HepG2 (cell line): ENCODE measurements around the gene PTPRN. TPM values are rescaled to one million over a fixed set of nuclear protein-coding genes. Genes with fewer than 3 reads are reported as not detected.

ENCODE experiments used
- GTF2F1 ChIP-seq: fragments of 150-350 bp; IDR thresholded peaks from 2 replicates; pipeline ENCODE4 v1.6.1; 2014; ENCODE audit warnings: low read length
- JARID2 ChIP-seq: sonication (generic); formaldehyde crosslinking; IDR thresholded peaks from 2 replicates; pipeline ENCODE4 v1.8.1; 2023; ENCODE audit warnings: missing genetic modification reagents, inconsistent platforms; ENCODE audit not compliant: insufficient replicate concordance
- KDM2A ChIP-seq: sonication (generic); formaldehyde crosslinking; IDR thresholded peaks from 2 replicates; pipeline ENCODE4 v1.4.0; 2020; ENCODE audit warnings: low read depth, missing genetic modification reagents, borderline replicate concordance
- KMT2A ChIP-seq: sonication (generic); formaldehyde crosslinking; IDR thresholded peaks from 2 replicates; pipeline ENCODE4 v1.4.0; 2020; ENCODE audit warnings: missing genetic modification reagents
- MED13 ChIP-seq: sonication (generic); formaldehyde crosslinking; IDR thresholded peaks from 2 replicates; pipeline ENCODE4 v1.5.0; 2020; ENCODE audit warnings: missing genetic modification reagents
- NFIB ChIP-seq: sonication (generic); formaldehyde crosslinking; IDR thresholded peaks from 2 replicates; pipeline ENCODE4 v1.9.0; 2021; ENCODE audit warnings: missing genetic modification reagents, mild to moderate bottlenecking, borderline replicate concordance
- POLR2AphosphoS2 ChIP-seq: IDR thresholded peaks from 2 replicates; pipeline ENCODE4 v1.6.1; 2011; ENCODE audit warnings: low read depth, low read length, improper control_type of control experiment
- SMAD9 ChIP-seq: sonication (generic); formaldehyde crosslinking; IDR thresholded peaks from 2 replicates; pipeline ENCODE4 v1.5.1; 2020; ENCODE audit warnings: mild to moderate bottlenecking, missing genetic modification reagents
- SSRP1 ChIP-seq: IDR thresholded peaks from 2 replicates; pipeline ENCODE4 v1.6.1; 2016; ENCODE audit warnings: control low read depth
- TGIF2 ChIP-seq: IDR thresholded peaks from 2 replicates; pipeline ENCODE4 v1.6.1; 2016; ENCODE audit warnings: control low read depth, missing compliant biosample characterization
- TRIM22 ChIP-seq: fragments of 450-650 bp; IDR thresholded peaks from 2 replicates; pipeline ENCODE4 v1.6.1; 2017
- TSC22D2 ChIP-seq: sonication (generic); formaldehyde crosslinking; IDR thresholded peaks from 2 replicates; pipeline ENCODE4 v1.5.1; 2020; ENCODE audit warnings: missing genetic modification reagents, mild to moderate bottlenecking, borderline replicate concordance
- XRCC5 ChIP-seq: fragments of 200-400 bp; formaldehyde crosslinking; optimal IDR thresholded peaks from 2 replicates; pipeline ENCODE3; 2017; ENCODE audit warnings: mild to moderate bottlenecking, low read length
- ZKSCAN1 ChIP-seq: fragments of 150-350 bp; IDR thresholded peaks from 2 replicates; pipeline ENCODE4 v1.6.1; 2014; ENCODE audit warnings: low read length
- ZNF275 ChIP-seq: sonication (generic); formaldehyde crosslinking; IDR thresholded peaks from 2 replicates; pipeline ENCODE4 v1.8.0; 2022; ENCODE audit warnings: missing genetic modification reagents, mild to moderate bottlenecking, inconsistent platforms, borderline replicate concordance
- ZNF503 ChIP-seq: sonication (generic); formaldehyde crosslinking; IDR thresholded peaks from 2 replicates; pipeline ENCODE4 v1.4.0; 2020; ENCODE audit warnings: missing genetic modification reagents
- ZNF513 ChIP-seq: sonication (generic); formaldehyde crosslinking; conservative IDR thresholded peaks from 2 replicates; pipeline ENCODE4 v1.5.0; 2020; ENCODE audit warnings: missing genetic modification reagents
- ZNF567 ChIP-seq: sonication (generic); formaldehyde crosslinking; IDR thresholded peaks from 2 replicates; pipeline ENCODE4 v1.8.1; 2023; ENCODE audit warnings: mild to moderate bottlenecking, missing genetic modification reagents, borderline replicate concordance
- ZNF580 ChIP-seq: IDR thresholded peaks from 2 replicates; pipeline ENCODE4 v1.6.1; 2016; ENCODE audit warnings: low read depth, borderline replicate concordance
- ZNF619 ChIP-seq: sonication (generic); formaldehyde crosslinking; IDR thresholded peaks from 2 replicates; pipeline ENCODE4 v1.4.0; 2020; ENCODE audit warnings: mild to moderate bottlenecking, missing genetic modification reagents
- ZNF761 ChIP-seq: sonication (generic); formaldehyde crosslinking; conservative IDR thresholded peaks from 2 replicates; pipeline ENCODE4 v1.4.0; 2020; ENCODE audit warnings: mild to moderate bottlenecking, missing genetic modification reagents
- polyA plus RNA-seq, 8 experiments: library from polyadenylated mRNA; depleted of rRNA in 3 of 8; stranded (reverse) in 7 of 8; unstranded in 1 of 8; fragments of >200 nt; fragmentation: Illumina TruSeq in 4 of 8; extraction: Trizol in 4 of 8; gene quantifications; 2 replicates each; pipeline versions ENCODE4 v1.2.1 to v1.2.3, GENCODE V29; 2011 to 2016; ENCODE audit warnings: low read depth in 4 of 8, missing spikeins in 1 of 8, mixed read lengths in 1 of 8; ENCODE audit not compliant: insufficient read depth in 1 of 8
- total RNA-seq, 5 experiments: library from RNA; depleted of rRNA; stranded (reverse); fragments of >200 nt; fragmentation: Illumina TruSeq; extraction: Trizol; gene quantifications; 2 replicates each; pipeline ENCODE4 v1.2.3, GENCODE V29; 2016; ENCODE audit warnings: low read depth in 1 of 5

Gene PTPRN
- total and polyA plus RNA-seq, 2 of the 13 experiments (the other 11 are each of a cell fraction or from before 2014, with no cell fraction given) = 0.26 TPM; not detected in 1

- TF ChIP-seq ZNF275 (CRISPR knock-in tag) (peak; percentile 67), ZNF580 (0 out of 2 replicates have a peak, but pooled peaks have one; percentile 64), NFIB (no peak), TGIF2 (no peak; the same call in 1 of the 2 replicates), XRCC5 (peak; percentile 75), MED13 (CRISPR knock-in tag) (no peak), ZKSCAN1 (no peak), ZNF513 (CRISPR knock-in tag) (no peak), JARID2 (CRISPR knock-in tag) (no peak), ZNF503 (peak; percentile 65; the same call in 1 of the 2 replicates), SMAD9 (CRISPR knock-in tag) (no peak), KDM2A (CRISPR knock-in tag) (peak; percentile 84; the same call in 1 of the 2 replicates), ZNF619 (CRISPR knock-in tag) (no peak), ZNF567 (CRISPR knock-in tag) (no peak), GTF2F1 (no peak), POLR2AphosphoS2 (no peak), TRIM22 (no peak), ZNF761 (CRISPR knock-in tag) (no peak), KMT2A (CRISPR knock-in tag) (peak; percentile 69; the same call in 1 of the 2 replicates), TSC22D2 (CRISPR knock-in tag) (peak; percentile 87; the same call in 1 of the 2 replicates), SSRP1 (CRISPR knock-in tag) (no peak)
These were observed 29.9 kb downstream of the PTPRN start, which contains the start of gene DNAJB2 (continued) for GRCh38 chr2:219279151-219279915.
